Keratinocyte (primary cell): ENCODE results near the gene DENND5A. TPM values are rescaled to one million over a fixed set of nuclear protein-coding genes. Genes with fewer than 3 reads are reported as not detected.

Source experiments
- DNase-seq: peaks from one replicate; pipeline ENCODE4 v3.0.0-alpha.2; 2011; ENCODE audit warnings: low read depth, missing footprints, low spot score
- FAIRE-seq: peaks from 2 replicates; lab custom pipeline; 2011; peaks lifted over from hg19 to GRCh38; lab: Jason Lieb, UNC
- H2AFZ ChIP-seq: 2 replicates; pipeline ENCODE4 v1.6.0; 2012; ENCODE audit warnings: low read length, control low read depth, inconsistent platforms; ENCODE audit not compliant: control insufficient read depth
- H3K27ac ChIP-seq: 2 replicates; pipeline ENCODE4 v1.5.1; 2011; ENCODE audit warnings: low read length; ENCODE audit not compliant: control insufficient read depth, insufficient read depth
- H3K27me3 ChIP-seq: 3 replicates; pipeline ENCODE4 v1.6.0; 2011; ENCODE audit warnings: low read length; ENCODE audit not compliant: control insufficient read depth, insufficient read depth; ENCODE audit errors: extremely low read depth
- H3K36me3 ChIP-seq, 2 experiments: 2 replicates in 1 of 2; 3 replicates in 1 of 2; pipeline ENCODE4 v1.5.1; 2011; ENCODE audit warnings: low read length in 2 of 2, mild to moderate bottlenecking in 1 of 2; ENCODE audit not compliant: control insufficient read depth in 2 of 2, insufficient read depth in 2 of 2; ENCODE audit errors: extremely low read depth in 1 of 2
- H3K4me1 ChIP-seq: 3 replicates; pipeline ENCODE4 v1.5.1; 2011; ENCODE audit warnings: low read length; ENCODE audit not compliant: control insufficient read depth, insufficient read depth; ENCODE audit errors: extremely low read depth
- H3K4me2 ChIP-seq: 3 replicates; pipeline ENCODE4 v1.6.0; 2011; ENCODE audit warnings: low read depth, low read length; ENCODE audit not compliant: control insufficient read depth, insufficient read depth; ENCODE audit errors: extremely low read depth
- H3K4me3 ChIP-seq, 3 experiments: fragments of 200-600 bp in 1 of 3; sonication (generic) in 1 of 3; 2 replicates in 2 of 3; 3 replicates in 1 of 3; pipeline ENCODE4 v1.5.1; 2011 to 2016; ENCODE audit warnings: low read length in 3 of 3, mild to moderate bottlenecking in 3 of 3, control low read depth in 2 of 3, inconsistent platforms in 1 of 3, low read depth in 1 of 3, mixed read lengths in 1 of 3, mixed run types in 1 of 3, moderate library complexity in 1 of 3; ENCODE audit not compliant: control insufficient read depth in 2 of 3, insufficient read depth in 2 of 3; ENCODE audit errors: extremely low read depth in 1 of 3
- H3K79me2 ChIP-seq: 2 replicates; pipeline ENCODE4 v1.6.0; 2012; ENCODE audit warnings: low read length; ENCODE audit not compliant: control insufficient read depth, insufficient read depth
- H3K9ac ChIP-seq: 3 replicates; pipeline ENCODE4 v1.6.0; 2011; ENCODE audit warnings: low read length; ENCODE audit not compliant: control insufficient read depth, insufficient read depth; ENCODE audit errors: extremely low read depth
- H3K9me1 ChIP-seq: 3 replicates; pipeline ENCODE4 v1.6.0; 2011; ENCODE audit warnings: low read length; ENCODE audit not compliant: control insufficient read depth, insufficient read depth; ENCODE audit errors: extremely low read depth
- H3K9me3 ChIP-seq: 2 replicates; pipeline ENCODE4 v1.5.1; 2012; ENCODE audit warnings: low read depth, low read length; ENCODE audit not compliant: control insufficient read depth
- H4K20me1 ChIP-seq: 3 replicates; pipeline ENCODE4 v1.6.0; 2011; ENCODE audit warnings: low read length; ENCODE audit not compliant: control insufficient read depth, insufficient read depth; ENCODE audit errors: extremely low read depth
- CTCF ChIP-seq, 3 experiments: IDR thresholded peaks in 1 of 3; conservative IDR thresholded peaks in 1 of 3; optimal IDR thresholded peaks in 1 of 3; 2 replicates in 2 of 3; 3 replicates in 1 of 3; pipeline versions ENCODE3 to v1.5.1; 2011; ENCODE audit warnings: low read length in 3 of 3, mild to moderate bottlenecking in 3 of 3, moderate library complexity in 2 of 3, control low read depth in 1 of 3, inconsistent platforms in 1 of 3; ENCODE audit not compliant: insufficient read depth in 2 of 3; ENCODE audit errors: extremely low read depth in 1 of 3
- EZH2 ChIP-seq: IDR thresholded peaks from one replicate; pipeline ENCODE4 v1.6.1; 2012; ENCODE audit warnings: inconsistent platforms, mild to moderate bottlenecking, low read length, moderate library complexity
- dilution Hi-C: fragments of 300-500 bp; cut with MboI; formaldehyde crosslinking; loops from one replicate; pipeline ENCODE4 v1.7.0; 2020; ENCODE audit warnings: low sequenced_read_pairs; ENCODE audit not compliant: extremely low pct_ligation_motif_present
- polyA plus RNA-seq, 5 experiments: library from polyadenylated mRNA; depleted of rRNA in 3 of 5; stranded (reverse) in 3 of 5; stranded (forward) in 1 of 5; unstranded in 1 of 5; fragments of >200 nt; gene quantifications; 1 replicate in 1 of 5; 2 replicates in 3 of 5; 3 replicates in 1 of 5; pipeline versions ENCODE4 v1.2.1 to v1.2.3, GENCODE V29; 2011 to 2012; ENCODE audit warnings: missing spikeins in 2 of 5, low read depth in 1 of 5, low replicate concordance in 1 of 5

The DENND5A gene
- polyA plus RNA-seq, 1 donor (not counting 4 experiments of a cell fraction or from before 2014, with no cell fraction given) = 49.1 TPM

- peaks cover 53% of the 10 kb centered on the region for H3K79me2 ChIP-seq
- peak overlapping the region; percentile 82 for H3K4me2 ChIP-seq
- H2AFZ ChIP-seq = peak overlapping the region; percentile 79
- peak overlapping the region; percentile 81 for H3K27ac ChIP-seq
- H3K4me3 ChIP-seq = peak overlapping the region; percentile 66 to 96 (median 88)
- H4K20me1 ChIP-seq = no peaks in the 10 kb centered on the region
- DNase-seq (no peak), FAIRE-seq (no peak)
- peaks cover 0 to 7% of the 10 kb centered on the region in 2 experiments for H3K36me3 ChIP-seq
- no peak for TF ChIP-seq CTCF (optimal IDR thresholded peaks at IDR 0.05 in 1 of 3, IDR thresholded peaks at IDR 0.05 in 1 of 3, conservative IDR thresholded peaks at IDR 0.05 in 1 of 3; ENCODE audit: extremely low read depth in 1 of 3, insufficient read depth in 2 of 3, low read length in 3 of 3)
- no peak for TF ChIP-seq EZH2
- H3K27me3 ChIP-seq = no peaks in the 10 kb centered on the region
- dilution Hi-C loops = no loop called here
- peaks cover 2% of the 10 kb centered on the region for H3K9me1 ChIP-seq
- H3K4me1 ChIP-seq = peaks cover 17% of the 10 kb centered on the region
- H3K9ac ChIP-seq = peak overlapping the region; percentile 89
- no peaks in the 10 kb centered on the region for H3K9me3 ChIP-seq
These were observed 48.6 kb upstream of the DENND5A start for GRCh38 chr11:9313648-9314290.

GRCh38 chr11:9310485-9311090, 45.4 kb upstream of the DENND5A start:
- no peak overlapping the region for H2AFZ ChIP-seq
- H3K79me2 ChIP-seq = peaks cover 83% of the 10 kb centered on the region
- no peaks in the 10 kb centered on the region for H3K27me3 ChIP-seq
- H3K36me3 ChIP-seq = peaks cover 0 to 7% of the 10 kb centered on the region in 2 experiments
- H3K4me2 ChIP-seq = no peak overlapping the region
- H4K20me1 ChIP-seq = no peaks in the 10 kb centered on the region
- DNase-seq (no peak), FAIRE-seq (no peak)
- no peak overlapping the region for H3K4me3 ChIP-seq
- no peaks in the 10 kb centered on the region for H3K9me3 ChIP-seq
- no peak overlapping the region for H3K9ac ChIP-seq
- no peak overlapping the region for H3K27ac ChIP-seq
- peaks cover 2% of the 10 kb centered on the region for H3K9me1 ChIP-seq
- peaks cover 17% of the 10 kb centered on the region for H3K4me1 ChIP-seq
- dilution Hi-C loops = no loop called here
- TF ChIP-seq EZH2 (no peak), CTCF (optimal IDR thresholded peaks at IDR 0.05 in 1 of 3, IDR thresholded peaks at IDR 0.05 in 1 of 3, conservative IDR thresholded peaks at IDR 0.05 in 1 of 3; ENCODE audit: extremely low read depth in 1 of 3, insufficient read depth in 2 of 3, low read length in 3 of 3) (no peak)
